Stomach (tissue), 4 donors: ENCODE data around the gene ERBB4.

Experiments used
- CTCF ChIP-seq, 7 experiments: fragments of 450-650 bp in 4 of 7; fragments of 200-600 bp in 3 of 7; sonication (generic) in 3 of 7; IDR thresholded peaks; one replicate each; pipeline ENCODE4 v1.5.1; 2016 to 2019; ENCODE audit warnings: antibody characterized with exemption in 7 of 7, control low read depth in 2 of 7, mild to moderate bottlenecking in 1 of 7
- POLR2A ChIP-seq, 4 donors: fragments of 450-650 bp; IDR thresholded peaks; one replicate each; pipeline ENCODE4 v1.6.1; 2016; ENCODE audit warnings: antibody characterized with exemption in 4 of 4, control low read depth in 2 of 4, mild to moderate bottlenecking in 1 of 4, moderate library complexity in 1 of 4

- TF ChIP-seq CTCF (IDR thresholded peaks at IDR 0.05) = no peak
- TF ChIP-seq POLR2A (IDR thresholded peaks at IDR 0.05) = no peak
Observed at GRCh38 chr2:212546669-212547068, 8.1 kb upstream of the ERBB4 start.
